ENCODE measurements around the gene EFNB3. TPM values are rescaled to one million over a fixed set of nuclear protein-coding genes. Genes with fewer than 3 reads are reported as not detected.

EFNB3 gene
- total RNA-seq, 1 donor, result 0.43 TPM

- no peak overlapping the region for H3K4me3 ChIP-seq (ENCODE audit: low read depth, low read length)
- no peak for TF ChIP-seq CTCF (IDR thresholded peaks at IDR 0.05; ENCODE audit: insufficient read depth, low read depth, low read length)
Observed at GRCh38 chr17:7674934-7675333, 30.1 kb upstream of the EFNB3 start.

GRCh38 chr17:7676533-7676932, 28.5 kb upstream of the EFNB3 start:
- DNase-seq (ENCODE audit: low read depth), result no peak
- no peak overlapping the region for H3K4me3 ChIP-seq (ENCODE audit: low read depth, low read length)
- no peak for TF ChIP-seq CTCF (IDR thresholded peaks at IDR 0.05; ENCODE audit: insufficient read depth, low read depth, low read length)

More at GRCh38 chr17:7674934-7675333, 30.1 kb upstream of the EFNB3 start:
- no peak for DNase-seq (ENCODE audit: low read depth)

- DNase-seq (ENCODE audit: low read depth), result no peak
- TF ChIP-seq CTCF (IDR thresholded peaks at IDR 0.05; ENCODE audit: insufficient read depth, low read depth, low read length), result no peak
- H3K4me3 ChIP-seq (ENCODE audit: low read depth, low read length), result no peak overlapping the region
Observed at GRCh38 chr17:7677388-7678067, 27.5 kb upstream of the EFNB3 start.

GRCh38 chr17:7684851-7685532, 20.0 kb upstream of the EFNB3 start:
- H3K4me3 ChIP-seq (ENCODE audit: low read depth, low read length), result peak overlapping the region; percentile 93
- no peak for DNase-seq (ENCODE audit: low read depth)
- TF ChIP-seq CTCF (IDR thresholded peaks at IDR 0.05; ENCODE audit: insufficient read depth, low read depth, low read length), result no peak

- H3K4me3 ChIP-seq (ENCODE audit: low read depth, low read length), result peak overlapping the region; percentile 93
- TF ChIP-seq CTCF (IDR thresholded peaks at IDR 0.05; ENCODE audit: insufficient read depth, low read depth, low read length), result no peak
- peak; percentile 96 for DNase-seq (ENCODE audit: low read depth)
Observed at GRCh38 chr17:7685533-7686221, 19.3 kb upstream of the EFNB3 start.

- H3K4me3 ChIP-seq (ENCODE audit: low read depth, low read length), result peak overlapping the region; percentile 93
- peak; percentile 92 for DNase-seq (ENCODE audit: low read depth)
- TF ChIP-seq CTCF (IDR thresholded peaks at IDR 0.05; ENCODE audit: insufficient read depth, low read depth, low read length), result no peak
Observed at GRCh38 chr17:7686222-7687071, 18.6 kb upstream of the EFNB3 start.
